ENCODE data around the gene DNASE1L1. TPM values are rescaled to one million over a fixed set of nuclear protein-coding genes. Genes with fewer than 3 reads are reported as not detected.

Gene DNASE1L1
- total RNA-seq, 1 donor from 2014 or later = 56.3 TPM

DNA sequence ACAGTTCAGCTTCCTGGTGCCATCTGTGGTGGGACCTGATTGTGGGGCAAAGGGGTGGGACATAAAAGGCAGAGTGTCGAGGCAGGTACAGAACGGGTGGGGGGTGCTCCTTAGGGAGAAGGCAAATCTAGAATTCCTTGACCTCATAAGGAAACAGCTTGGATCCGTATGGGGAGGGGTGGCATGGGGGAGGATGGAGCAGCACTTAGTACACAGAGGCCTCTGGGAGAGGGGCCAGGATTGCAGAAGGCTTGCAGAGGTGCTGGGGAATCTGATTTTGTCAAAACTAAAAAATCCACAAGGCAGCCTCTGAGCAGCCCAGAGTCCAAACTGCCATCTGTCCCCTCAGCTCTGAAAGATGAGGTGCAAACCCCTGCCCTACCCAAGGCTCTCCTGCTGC is 32.3 kb downstream of the DNASE1L1 start:
- H3K36me3 ChIP-seq = no peaks in the 10 kb centered on the region
- intact Hi-C loops (cut with micrococcal nuclease) = no loop called here
- no peak for DNase-seq

DNA sequence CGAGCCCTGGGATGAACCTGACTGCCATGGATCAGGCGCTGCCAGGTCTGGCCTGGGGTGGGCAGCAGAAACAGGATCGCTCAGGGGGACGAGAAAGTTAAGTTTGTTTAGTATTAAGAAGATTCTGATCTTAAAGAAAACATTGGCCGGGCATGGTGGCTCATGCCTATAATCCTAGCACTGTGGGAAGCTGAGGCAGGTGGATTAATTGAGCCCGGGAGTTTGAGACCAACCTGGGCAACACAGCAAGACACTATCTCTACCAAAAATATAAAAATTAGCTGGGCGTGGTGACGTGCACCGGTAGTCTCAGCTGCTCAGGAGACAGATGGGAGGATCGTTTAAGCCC is 33.9 kb downstream of the DNASE1L1 start:
- H3K9me3 ChIP-seq (replicated peaks) = no peaks in the 10 kb centered on the region
- H3K4me1 ChIP-seq = peaks cover 47% of the 10 kb centered on the region
- peak overlapping the region; percentile 95 for H3K27ac ChIP-seq (replicated peaks)
- intact Hi-C loops (cut with micrococcal nuclease) = no loop called here
- TF ChIP-seq, protein P1, sequence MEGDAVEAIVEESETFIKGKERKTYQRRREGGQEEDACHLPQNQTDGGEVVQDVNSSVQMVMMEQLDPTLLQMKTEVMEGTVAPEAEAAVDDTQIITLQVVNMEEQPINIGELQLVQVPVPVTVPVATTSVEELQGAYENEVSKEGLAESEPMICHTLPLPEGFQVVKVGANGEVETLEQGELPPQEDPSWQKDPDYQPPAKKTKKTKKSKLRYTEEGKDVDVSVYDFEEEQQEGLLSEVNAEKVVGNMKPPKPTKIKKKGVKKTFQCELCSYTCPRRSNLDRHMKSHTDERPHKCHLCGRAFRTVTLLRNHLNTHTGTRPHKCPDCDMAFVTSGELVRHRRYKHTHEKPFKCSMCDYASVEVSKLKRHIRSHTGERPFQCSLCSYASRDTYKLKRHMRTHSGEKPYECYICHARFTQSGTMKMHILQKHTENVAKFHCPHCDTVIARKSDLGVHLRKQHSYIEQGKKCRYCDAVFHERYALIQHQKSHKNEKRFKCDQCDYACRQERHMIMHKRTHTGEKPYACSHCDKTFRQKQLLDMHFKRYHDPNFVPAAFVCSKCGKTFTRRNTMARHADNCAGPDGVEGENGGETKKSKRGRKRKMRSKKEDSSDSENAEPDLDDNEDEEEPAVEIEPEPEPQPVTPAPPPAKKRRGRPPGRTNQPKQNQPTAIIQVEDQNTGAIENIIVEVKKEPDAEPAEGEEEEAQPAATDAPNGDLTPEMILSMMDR (IDR thresholded peaks at IDR 0.05; ENCODE audit: borderline replicate concordance) = no peak
- DNase-seq = no peak
- H3K4me3 ChIP-seq = peak overlapping the region; percentile 87
- H3K36me3 ChIP-seq = no peaks in the 10 kb centered on the region
- H3K27me3 ChIP-seq (ENCODE audit: low read depth) = no peaks in the 10 kb centered on the region

More for the DNA sequence above, 32.3 kb downstream of the DNASE1L1 start:
- no peaks in the 10 kb centered on the region for H3K27me3 ChIP-seq (ENCODE audit: low read depth)
- H3K27ac ChIP-seq (replicated peaks) = peak overlapping the region; percentile 94
- H3K4me3 ChIP-seq = no peak overlapping the region
- TF ChIP-seq, protein P1 (IDR thresholded peaks at IDR 0.05; ENCODE audit: borderline replicate concordance) = no peak
- no peaks in the 10 kb centered on the region for H3K9me3 ChIP-seq (replicated peaks)
- H3K4me1 ChIP-seq = peaks cover 46% of the 10 kb centered on the region

DNA sequence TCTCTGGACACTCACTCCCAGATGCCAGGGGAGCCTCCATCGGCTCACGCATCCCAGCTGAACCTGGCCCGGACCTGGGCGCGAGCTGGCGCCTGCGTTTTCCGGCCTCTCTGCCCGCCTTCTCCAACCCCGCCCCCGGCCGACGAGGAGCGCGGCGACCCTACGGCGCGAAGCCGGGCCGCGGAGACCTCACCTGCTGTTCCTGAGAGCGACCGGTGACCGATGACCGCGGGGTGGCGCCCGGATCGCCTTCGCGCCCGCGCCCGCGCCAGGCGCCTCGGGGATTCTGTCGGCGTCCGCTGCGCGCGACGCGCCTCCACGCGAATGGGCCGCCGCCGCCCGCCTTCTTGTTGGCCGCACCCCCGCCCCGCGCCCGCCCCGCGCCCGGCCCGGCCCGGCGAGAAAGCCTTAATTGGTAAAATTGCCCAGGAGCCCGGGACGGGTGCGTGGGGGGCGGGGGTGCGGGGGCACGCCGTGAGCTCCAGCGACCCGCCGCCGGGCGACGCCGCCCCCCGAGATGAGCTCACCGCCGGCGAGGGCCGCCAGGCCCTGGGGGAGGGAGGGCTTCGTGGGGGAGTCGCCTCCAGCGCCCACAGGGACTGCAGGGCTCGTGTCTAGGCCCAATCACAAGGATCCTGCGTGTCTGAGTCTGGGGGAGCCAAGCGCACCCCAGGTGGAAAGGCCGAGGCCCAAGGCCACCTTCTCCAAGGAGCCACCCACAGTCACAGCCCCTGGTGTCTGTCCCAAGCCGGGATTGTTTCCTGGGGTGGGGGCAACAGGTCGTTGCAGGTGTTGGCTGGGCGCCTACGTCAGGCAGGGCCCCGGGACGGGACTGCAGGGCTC is 34.5 kb downstream of the DNASE1L1 start, which contains the start of gene FLNA:
FLNA (minus strand) TSS at position 322 of the 843 bp plus-strand sequence. CDS start 3,389 bp downstream, outside the sequence.
- H3K4me3 ChIP-seq = peak within 1 kb of the TSS; percentile 87
- no peaks in the 10 kb centered on the region for H3K27me3 ChIP-seq (ENCODE audit: low read depth)
- intact Hi-C loops (cut with micrococcal nuclease) = no loop called here
- H3K4me1 ChIP-seq = peaks cover 44% of the 10 kb centered on the region
- H3K27ac ChIP-seq (replicated peaks) = peak within 1 kb of the TSS; percentile 95
- H3K36me3 ChIP-seq = no peaks in the 10 kb centered on the region
- TF ChIP-seq, protein P1 (IDR thresholded peaks at IDR 0.05; ENCODE audit: borderline replicate concordance) = peak; percentile 34
- peak; percentile 48 for DNase-seq
- H3K9me3 ChIP-seq (replicated peaks) = no peaks in the 10 kb centered on the region

DNA sequence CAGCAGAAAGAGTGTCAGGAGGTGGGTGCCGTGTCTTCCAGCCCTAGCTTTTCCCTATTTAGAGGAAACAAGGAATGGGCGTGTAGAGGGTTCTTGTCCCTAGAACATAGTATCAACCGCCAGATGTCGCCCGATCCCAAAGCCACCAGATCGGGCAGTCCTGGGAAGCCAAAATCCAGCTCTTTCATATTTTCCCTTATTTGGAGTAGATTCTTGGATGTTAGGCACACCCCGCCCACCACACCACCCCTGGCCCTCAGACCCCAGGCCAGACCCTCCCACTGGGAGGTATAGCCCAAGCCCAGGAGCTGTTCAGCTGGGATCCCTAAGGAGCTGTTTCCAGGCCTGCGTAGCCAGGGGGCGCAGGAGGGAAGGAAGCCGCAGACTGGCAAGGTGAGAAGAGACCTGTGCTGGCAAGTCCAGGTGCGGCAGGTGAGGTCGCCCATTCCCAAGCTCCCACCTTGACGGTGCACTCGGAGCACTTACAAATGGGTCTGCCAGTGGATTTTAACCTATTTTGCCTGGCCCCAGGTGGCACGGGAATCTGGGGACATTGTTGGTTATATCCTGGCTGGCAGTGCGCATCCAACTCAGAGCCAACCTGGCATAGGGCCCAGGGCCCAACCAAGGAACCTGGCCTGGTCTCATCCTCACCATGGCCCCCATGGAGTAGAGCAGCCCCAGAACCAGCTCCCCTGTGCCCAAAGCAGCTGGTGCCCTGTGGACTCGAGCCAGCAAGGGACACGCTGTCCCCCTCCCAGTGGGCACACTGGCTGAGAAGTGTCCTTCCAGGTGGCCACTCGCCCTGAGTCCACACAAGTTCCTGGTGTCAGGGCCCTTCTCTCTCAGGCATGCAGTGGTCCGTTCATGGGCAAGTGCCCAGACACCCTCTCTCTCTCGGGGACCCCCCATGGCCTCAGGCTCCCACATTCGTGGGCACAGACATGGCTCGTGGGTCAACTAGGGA is 35.4 kb downstream of the DNASE1L1 start:
- intact Hi-C loops (cut with micrococcal nuclease) = no loop called here
- peak; percentile 41 for DNase-seq

DNA sequence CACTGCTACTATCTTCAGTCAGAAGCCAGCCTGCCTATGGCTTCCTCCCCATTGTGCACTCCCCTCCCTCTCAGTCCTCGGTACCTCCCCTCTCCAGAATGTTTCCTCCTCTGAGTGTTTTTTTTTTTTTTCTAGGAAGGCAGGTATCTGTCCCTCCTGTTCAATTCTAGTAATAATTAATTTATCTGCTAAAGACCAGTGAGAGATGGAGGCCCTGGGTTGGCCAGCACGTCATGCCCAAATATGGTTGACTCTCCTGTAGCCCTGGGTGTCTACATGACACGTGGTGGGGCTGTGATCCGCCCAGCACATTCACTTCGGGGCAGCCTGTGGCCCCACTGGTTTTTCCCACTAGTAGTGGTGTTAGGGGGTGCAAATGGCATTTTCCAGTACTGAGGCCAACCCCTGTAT is 36.4 kb downstream of the DNASE1L1 start:
- Histone ChIP-seq H3K27me3 (ENCODE audit: low read depth) (no peaks in the 10 kb centered on the region), H3K4me3 (peak overlapping the region; percentile 87), H3K36me3 (peaks cover 3% of the 10 kb centered on the region), H3K9me3 (replicated peaks) (no peaks in the 10 kb centered on the region), H3K27ac (replicated peaks) (peak overlapping the region; percentile 95), H3K4me1 (peaks cover 53% of the 10 kb centered on the region)
- TF ChIP-seq, protein P1 (IDR thresholded peaks at IDR 0.05; ENCODE audit: borderline replicate concordance) = no peak
- intact Hi-C loops (cut with micrococcal nuclease) = no loop called here
- DNase-seq = no peak

More for the DNA sequence above, 35.4 kb downstream of the DNASE1L1 start:
- Histone ChIP-seq H3K27ac (replicated peaks) (peak overlapping the region; percentile 95), H3K27me3 (ENCODE audit: low read depth) (no peaks in the 10 kb centered on the region), H3K4me3 (peak overlapping the region; percentile 87), H3K9me3 (replicated peaks) (no peaks in the 10 kb centered on the region), H3K36me3 (no peaks in the 10 kb centered on the region), H3K4me1 (peaks cover 49% of the 10 kb centered on the region)
- TF ChIP-seq, protein P1 (IDR thresholded peaks at IDR 0.05; ENCODE audit: borderline replicate concordance) = peak; percentile 68
